ENCODE measurements around the gene SMARCA4.

DNA sequence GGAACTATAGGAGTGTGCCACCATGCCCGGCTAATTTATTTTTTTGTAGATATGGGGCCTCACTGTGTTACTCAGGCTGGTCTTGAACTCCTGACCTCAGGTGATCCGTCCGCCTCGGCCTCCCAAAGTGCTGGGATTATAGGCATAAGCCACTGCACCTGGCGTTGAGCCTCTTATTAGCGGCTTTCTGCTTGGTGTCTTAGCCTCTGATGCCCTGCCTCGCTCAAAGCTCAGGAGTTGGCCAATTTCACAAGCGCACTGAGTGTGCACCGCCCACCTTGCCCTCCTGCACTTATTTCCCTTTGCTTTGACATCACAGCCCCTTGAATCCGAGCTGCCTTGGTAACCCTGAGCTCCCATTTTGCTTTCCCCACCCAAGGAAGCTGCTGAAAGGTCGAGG, 42.5 kb upstream of the SMARCA4 start:
- TF ChIP-seq, protein P1, sequence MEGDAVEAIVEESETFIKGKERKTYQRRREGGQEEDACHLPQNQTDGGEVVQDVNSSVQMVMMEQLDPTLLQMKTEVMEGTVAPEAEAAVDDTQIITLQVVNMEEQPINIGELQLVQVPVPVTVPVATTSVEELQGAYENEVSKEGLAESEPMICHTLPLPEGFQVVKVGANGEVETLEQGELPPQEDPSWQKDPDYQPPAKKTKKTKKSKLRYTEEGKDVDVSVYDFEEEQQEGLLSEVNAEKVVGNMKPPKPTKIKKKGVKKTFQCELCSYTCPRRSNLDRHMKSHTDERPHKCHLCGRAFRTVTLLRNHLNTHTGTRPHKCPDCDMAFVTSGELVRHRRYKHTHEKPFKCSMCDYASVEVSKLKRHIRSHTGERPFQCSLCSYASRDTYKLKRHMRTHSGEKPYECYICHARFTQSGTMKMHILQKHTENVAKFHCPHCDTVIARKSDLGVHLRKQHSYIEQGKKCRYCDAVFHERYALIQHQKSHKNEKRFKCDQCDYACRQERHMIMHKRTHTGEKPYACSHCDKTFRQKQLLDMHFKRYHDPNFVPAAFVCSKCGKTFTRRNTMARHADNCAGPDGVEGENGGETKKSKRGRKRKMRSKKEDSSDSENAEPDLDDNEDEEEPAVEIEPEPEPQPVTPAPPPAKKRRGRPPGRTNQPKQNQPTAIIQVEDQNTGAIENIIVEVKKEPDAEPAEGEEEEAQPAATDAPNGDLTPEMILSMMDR (IDR thresholded peaks at IDR 0.05; ENCODE audit: poor library complexity): no peak
- no peak for TF ChIP-seq EZH2 (IDR thresholded peaks at IDR 0.05; ENCODE audit: borderline replicate concordance)

Data from hepatocyte (in vitro differentiated cells).